NCI-H2107 treated with DMSO at 0.1 percent for 48 hours (cell line): ENCODE measurements around the gene CRYGD.
A peak's percentile ranks its signal among the peaks of the same experiment; 100 is the strongest.
"Not testable (repeated sequence)": the region's sequence is repeated elsewhere in the genome, so short reads cannot be mapped to it uniquely, and the experiment has no call there.

ENCODE experiments used
- DNase-seq: peaks from one replicate; lab custom pipeline; 2025; ENCODE audit not compliant: unreplicated experiment; lab: John Stamatoyannopoulos, UW

The CRYGD gene

DNA sequence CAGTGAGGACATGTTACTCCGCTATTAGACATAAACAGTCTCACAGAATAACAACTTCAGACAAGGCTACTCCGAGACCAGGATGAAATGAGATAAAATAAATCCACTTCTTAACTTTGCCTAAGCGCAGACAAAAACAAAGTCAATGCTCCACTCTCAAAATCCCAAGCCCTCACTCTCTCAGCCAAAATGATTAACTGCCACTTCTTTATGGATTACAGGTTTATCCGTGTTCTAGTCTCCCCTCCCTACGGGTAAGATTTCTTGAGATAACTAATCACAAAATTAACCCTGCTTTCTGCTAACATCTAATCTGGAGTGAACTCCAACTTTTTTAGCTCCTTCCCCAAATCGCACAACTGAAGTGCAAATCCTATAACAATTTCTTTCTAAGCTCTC, 6.4 kb upstream of the CRYGD start:
- DNase-seq: no peak

DNA sequence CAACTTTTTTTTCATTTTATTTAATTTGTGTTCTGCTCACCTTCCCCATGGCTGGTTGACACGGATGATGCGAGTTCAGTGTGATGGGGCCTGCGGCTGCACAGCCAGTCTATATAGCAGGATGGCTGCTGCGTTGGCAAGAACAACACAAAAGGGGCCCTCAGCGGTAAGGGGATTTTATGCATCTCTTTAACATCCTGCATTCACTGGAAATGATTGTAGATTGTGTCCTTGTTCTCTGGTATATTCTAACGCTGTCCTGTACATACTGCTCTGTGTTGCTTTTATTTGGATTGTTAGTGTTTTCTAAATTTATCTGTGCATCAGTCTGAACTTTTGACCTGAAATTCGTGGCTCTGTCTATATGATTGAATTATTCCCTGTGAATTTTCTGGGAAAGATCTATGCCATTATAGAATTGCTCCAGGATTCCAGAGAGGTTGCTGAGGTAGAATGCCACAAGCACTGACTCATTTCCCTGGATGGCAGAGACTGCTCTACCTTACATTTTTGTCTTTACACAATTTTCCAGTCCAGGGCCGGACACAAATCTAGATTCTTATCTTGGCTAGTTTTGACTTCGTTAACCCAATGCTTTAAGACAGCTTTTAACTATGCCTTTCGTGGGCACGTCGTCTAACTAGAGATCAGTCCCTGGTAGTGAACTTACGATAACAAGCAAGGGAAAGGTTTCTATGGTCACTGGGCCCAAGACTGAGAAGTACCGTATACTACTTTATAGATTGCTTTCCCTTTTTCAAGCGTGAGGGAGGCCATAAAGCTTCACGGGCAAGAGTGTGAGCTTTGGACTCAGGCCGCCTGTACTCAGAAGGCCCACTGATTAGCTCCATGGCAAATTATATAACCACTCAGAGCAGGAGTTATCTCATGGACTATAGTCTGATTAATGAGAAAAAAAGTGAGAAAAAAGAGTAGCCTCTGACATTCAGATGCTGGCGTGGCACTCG, 5.7 kb upstream of the CRYGD start, which contains the start of gene CRYGC:
TSS of gene CRYGC (minus strand) at position 85 of the 968 bp plus-strand sequence. CDS start at position 49, 36 bp downstream.
- no peak for DNase-seq

DNA sequence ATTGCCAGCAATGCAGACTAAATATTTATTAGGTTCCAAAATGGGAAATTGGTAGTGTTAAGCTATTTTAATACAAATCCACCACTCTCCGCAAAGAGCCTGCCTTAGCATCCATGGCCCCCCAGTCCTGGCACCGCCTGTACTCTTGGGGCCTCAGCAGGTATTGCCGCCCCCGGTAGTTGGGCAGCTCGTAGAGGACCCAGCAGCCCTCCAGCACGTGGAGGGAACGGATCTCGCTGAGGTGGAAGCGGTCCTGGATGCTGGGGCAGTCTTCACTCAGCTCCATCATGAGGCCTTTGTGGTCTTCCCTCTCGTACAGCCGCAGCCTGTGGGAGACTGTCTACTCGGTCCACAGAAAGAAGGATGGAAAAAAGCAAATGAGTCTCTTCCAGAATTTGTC, 3.8 kb upstream of the CRYGD start:
- DNase-seq: no peak

DNA sequence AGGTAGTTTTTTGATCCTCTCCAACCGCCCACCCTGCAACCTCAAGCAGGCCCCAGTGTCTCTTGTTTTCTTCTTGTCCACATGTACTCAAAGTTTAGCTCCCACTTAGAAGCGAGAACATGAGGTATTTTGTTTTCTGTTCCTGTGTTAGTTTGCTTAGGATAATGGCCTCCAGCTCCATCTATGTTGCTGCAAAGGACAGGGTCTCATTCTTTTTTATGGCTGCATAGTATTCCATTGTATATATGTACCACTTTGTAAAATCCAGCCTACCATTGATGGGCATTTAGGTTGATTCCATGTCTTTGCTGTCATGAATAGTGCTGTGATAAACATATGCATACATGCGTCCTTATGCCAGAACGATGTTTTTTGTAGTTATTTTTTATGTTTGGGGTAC, 2.8 kb upstream of the CRYGD start:
- DNase-seq: no peak

DNA sequence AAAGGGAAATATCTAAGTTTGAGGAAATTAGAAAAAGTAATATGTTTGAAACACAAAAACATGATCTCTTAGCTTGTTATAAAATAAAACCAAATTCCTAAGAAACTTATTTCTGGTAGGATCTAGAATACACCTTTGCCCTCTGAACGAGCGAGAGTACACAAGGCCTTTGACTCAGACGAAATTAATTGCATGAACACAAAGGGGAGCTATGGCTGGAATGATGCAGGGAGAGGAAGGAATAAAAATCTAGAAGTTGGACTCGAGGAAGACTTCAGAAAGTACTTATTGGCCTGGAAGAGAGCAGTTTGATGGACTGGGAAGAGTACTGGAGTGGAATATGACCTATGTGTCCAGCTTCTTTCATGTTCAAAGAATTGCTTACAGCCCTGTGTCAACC, 927 bp upstream of the CRYGD start:
- no peak for DNase-seq

DNA sequence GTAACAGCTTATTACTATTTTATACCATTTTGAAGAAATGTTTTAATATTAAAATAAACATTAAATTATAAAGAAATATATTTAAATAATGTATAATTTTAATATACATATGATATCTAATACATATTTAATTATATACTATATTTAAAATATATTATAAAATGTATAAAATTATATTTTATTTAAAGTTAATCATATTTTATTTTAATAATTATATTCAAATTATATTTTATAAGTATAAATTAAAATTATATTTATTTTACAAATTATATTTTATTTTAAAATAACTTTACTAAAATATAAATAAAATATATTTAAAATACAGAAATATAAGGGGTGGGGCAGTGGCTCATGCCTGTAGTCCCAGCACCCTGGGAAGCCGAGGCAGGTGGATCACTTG, 2.1 kb downstream of the CRYGD start:
- DNase-seq: no peak

DNA sequence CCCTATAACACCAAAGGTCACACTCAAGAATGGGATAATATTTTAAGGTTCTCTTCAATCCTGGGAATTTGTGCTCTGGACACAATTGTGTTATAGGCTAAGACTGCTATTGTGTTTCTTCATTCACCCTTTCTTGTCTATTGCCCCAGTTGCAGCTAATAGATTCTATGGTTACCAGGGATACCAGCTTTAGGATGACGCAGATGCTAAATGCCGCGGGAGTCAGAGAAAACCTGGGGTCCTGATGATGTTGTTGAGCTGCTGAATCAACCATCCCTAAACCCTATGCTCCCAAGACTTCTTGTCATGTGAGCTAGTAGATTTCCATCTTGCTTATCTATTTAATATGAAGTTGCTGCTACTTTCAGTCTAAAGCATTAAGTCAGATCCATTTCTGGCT, 5.4 kb downstream of the CRYGD start:
- DNase-seq: no peak

DNA sequence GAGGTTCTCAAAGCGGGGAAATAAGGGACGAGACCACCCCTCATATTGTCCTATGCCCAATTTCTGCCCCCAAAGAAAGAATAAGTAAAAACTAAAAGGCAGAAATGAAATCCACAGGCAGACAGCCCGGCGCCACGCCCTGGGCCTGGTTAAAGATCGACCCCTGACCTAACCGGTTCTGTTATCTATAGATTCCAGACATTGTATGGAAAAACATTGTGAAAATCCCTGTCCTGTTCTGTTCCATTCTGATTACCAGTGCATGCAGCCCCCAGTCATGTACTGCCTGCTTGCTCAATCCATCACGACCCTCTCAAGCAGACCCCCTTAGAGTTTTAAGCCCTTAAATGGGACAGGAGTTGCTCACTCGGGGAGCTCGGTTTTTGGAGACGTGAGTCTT, 6.9 kb downstream of the CRYGD start:
- not testable (repeated sequence) for DNase-seq

DNA sequence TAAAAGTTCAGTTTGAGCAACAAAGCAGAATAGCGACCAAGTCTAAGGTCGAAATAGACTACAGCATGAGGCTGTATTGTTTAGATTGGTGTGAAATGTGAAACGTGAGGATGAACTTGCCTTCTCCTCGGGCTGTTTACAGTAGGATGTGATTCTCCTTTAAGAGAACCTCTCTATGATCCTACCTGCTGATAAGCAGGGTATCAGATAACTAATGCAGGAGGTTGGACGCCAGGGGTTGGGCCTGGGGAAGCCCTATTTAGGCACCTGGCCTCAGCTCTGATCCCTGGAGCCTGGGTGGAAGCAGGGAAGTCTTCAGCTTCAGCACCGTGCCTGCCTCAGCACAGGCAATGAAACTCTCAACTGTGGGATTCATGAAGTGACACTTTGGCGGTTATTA, 11.4 kb downstream of the CRYGD start:
- DNase-seq: peak; percentile 85

DNA sequence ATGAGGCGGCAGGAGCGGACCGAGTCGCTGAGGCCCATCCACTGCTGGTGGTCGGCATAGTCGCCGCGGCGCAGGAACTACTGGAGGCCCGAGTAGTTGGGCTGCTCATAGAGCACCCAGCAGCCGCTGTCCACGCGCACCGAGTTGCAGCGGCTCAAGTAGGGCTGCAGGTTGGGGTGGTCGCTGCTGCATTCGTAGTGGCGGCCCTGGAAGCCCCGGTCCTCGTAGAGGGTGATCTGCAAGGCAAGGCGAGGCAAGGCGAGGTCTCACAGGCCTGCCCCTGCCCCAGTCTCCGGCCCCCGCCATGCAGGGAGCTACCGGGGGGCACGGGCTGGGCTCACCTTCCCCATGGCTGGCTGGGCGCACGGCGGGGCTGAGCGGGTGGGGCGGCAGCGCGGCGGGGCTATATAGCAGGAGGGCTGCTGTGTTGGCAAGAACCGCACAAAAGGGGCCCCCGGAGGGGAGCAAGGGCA, 12.0 kb downstream of the CRYGD start:
- not testable (repeated sequence) for DNase-seq

DNA sequence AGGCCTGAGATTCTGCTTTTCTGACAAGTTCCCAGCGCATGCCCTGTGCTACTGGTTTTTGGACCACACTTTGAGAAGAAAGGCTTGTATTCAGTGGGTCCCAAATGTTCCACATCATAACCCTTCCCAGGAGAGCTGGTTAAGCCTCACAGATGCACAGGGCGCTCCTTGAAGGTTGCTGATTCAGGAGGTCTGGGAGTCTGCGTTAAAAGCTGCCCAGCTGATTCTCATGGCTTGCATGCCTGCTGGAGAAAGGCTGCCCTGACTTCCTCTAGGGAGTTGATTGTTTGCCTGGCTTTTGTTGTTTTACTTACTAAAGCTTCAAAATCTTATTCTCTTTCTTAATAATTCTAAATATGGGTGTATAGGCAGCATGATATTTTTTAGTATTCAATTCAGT, 20.7 kb downstream of the CRYGD start:
- no peak for DNase-seq

DNA sequence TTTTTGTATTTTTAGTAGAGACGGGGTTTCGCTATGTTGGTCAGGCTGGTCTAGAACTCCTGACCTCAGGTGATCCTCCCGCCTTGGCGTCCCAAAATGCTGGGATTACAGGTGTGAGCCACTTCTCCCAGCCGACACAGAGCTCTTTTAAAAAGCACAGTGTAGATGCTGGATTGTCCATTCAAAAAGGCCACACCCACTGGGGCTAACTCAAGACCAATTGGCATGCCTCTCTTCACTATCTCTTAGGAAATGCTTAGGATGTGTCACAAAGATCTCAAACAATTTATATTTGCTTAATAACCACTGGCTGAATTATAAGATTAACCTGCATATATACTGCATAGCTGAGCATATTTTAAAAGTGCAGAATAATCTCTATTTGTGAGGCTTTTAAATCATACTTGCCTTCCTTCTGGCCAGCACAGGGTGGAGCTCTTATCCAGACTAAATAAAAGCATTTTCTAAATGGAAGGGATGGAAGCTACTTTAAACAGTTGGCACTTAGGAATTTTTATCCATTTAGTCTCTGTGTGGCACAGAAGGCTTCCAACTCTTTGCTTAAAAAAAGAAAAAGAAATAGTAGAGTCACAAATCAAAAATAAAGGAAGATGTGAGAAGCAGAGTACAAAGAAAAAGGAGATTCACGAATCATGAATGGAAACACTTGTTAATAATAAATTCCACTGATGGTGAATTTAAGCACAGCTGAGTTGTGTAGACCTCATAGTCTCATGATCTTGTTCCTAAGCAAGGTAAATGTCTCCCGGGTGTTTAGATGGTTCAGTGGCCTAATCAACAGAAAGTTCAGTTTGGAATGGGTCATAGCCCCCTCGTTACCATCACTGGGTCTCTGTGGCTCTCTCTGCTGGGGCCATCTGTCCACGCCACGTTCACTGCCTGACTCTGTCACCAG, 22.4 kb downstream of the CRYGD start:
- DNase-seq: peak; percentile 55

DNA sequence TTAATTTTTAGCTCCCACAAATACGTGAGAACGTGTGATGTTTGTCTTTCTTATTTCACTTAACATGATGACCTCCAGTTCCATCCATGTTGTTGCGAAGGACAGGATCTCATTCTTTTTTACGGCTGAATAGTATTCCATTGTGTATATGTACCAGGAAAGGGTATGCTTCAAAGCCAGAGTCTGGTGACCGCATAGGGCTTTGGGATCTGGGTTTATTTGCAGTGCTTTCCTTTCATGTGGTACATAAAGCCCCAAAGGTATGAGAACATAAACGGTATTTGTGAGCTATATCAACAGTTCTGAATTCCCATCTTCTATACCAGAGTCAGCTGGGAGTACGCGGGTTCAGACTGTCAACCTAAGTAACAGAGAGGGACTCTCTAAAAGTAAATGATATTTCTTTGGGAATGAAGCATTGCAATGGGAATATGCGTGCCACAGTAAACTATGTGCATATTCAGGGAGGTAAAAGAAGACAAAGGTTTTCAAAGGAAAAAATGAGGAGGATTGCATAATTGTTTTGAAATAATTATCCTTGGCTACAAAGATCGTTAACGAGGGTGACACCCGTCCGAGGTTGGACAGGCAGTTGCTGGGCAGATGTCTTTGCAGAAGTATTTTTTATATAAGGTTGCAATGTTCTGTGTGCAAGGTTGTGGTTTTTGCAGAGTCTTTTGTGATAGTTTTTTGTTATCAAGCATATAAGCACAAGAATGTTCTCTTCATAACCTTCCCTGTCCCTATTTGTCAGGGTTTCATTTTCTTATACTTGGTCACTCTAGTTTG, 24.4 kb downstream of the CRYGD start:
- no peak for DNase-seq

DNA sequence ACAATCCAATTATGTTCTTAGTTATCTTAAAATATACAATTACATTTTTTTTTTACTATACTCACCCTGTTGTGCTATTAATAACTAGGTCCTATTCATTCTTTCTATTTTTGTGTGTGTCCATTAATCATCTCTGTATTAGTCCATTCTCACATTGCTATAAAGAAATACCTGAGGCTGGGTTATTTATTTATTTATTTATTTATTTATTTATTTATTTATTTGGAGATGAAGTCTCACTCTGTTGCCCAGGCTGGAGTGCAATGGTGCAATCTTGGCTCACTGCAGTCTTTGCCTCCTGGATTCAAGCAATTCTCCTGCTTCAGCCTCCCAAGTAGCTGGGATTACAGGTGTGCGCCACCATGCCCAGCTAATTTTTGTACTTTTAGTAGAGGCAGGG, 25.6 kb downstream of the CRYGD start:
- DNase-seq: not testable (repeated sequence)

DNA sequence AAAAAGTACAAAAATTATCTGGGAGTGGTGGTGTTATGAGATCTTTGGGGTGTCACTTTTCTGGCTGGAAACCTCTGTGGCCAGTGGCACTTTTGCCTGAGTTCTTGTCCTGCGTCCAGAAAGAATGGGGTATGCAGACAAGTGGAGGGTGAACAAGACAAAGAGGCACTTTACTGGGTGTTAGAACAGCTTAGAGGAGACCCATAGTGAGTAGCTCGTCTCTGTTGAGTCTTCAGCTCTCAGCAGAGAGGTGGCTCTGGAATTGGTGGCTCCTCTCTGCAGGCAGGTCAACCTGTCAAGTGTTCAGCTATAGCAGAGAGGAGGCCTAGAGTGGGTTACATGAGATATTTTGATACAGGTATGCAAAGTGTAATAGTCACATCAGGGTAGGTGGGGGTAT, 26.1 kb downstream of the CRYGD start:
- DNase-seq: no peak

DNA sequence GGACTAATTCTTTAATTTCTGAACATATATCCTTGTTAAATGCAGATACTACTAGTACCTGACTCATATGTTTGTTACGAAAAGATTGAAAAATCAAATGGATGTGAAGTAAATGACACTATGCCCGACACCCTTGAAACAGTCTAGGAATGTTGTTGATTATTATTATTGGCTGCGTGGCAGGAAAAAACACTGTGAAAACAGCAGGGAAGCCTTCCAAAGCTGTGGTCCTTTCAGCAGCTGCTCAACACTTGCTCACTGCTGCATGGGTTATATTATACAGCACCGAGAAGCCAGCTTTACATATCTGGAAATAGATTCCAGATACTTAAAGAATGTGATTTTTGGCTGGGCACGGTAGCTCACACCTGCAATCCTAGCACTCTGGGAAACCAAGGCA, 26.5 kb downstream of the CRYGD start:
- DNase-seq: no peak

DNA sequence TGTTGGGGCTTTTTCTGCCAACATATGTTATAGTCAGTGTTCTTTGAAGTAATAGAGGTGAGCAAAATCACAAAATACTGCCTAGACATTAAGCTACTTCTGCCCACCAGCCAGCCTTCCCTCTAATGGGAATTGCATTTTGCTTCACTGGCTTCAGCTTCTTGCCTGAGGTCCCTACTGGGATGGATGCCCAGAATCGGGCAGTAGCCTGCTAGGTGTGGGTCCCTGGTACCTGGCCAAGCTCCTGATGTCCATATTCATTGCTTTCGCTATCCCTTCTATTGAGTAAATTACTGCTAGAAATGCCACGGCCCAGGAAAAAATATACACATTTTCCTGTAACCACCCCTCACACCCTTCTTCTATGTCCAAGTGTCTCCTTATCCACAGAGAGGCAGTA, 27.0 kb downstream of the CRYGD start:
- no peak for DNase-seq

DNA sequence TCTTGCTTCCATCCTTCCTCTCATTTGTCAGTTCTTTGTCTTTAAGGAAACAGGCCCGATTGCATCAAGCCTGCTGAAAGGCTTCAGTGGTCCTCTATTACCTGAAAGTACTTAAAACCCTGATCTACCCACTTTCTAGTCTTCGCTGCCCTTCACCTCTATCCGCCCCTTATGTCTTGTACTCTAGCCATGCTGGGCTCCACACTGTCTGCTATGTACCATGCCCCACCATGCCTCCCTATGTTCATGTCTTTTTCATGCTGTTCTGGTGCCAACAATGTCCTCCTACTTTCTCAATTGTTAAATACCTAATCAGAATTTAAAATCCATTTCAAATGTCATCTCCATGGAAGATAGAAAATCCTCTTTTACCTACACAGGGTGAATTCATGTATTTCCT, 28.2 kb downstream of the CRYGD start:
- no peak for DNase-seq

DNA sequence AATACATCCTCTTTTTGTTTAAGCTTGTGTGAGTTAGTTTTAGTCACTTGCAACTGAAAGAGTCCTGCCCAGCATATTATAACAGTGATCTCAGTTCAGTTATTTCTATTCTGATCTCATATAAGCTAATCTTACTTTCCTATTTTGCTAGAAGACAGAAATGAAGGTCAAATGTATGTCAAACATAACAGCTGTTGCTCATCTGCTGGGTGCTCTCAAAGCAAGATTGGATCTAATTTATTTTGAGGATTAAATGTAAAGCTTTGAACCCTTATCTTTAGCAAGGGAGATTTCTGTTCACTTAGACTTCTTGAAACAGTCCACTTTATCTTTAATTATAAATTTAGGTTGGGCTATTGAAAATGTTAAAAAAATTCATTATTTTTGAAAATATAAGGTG, 31.2 kb downstream of the CRYGD start:
- DNase-seq: no peak

DNA sequence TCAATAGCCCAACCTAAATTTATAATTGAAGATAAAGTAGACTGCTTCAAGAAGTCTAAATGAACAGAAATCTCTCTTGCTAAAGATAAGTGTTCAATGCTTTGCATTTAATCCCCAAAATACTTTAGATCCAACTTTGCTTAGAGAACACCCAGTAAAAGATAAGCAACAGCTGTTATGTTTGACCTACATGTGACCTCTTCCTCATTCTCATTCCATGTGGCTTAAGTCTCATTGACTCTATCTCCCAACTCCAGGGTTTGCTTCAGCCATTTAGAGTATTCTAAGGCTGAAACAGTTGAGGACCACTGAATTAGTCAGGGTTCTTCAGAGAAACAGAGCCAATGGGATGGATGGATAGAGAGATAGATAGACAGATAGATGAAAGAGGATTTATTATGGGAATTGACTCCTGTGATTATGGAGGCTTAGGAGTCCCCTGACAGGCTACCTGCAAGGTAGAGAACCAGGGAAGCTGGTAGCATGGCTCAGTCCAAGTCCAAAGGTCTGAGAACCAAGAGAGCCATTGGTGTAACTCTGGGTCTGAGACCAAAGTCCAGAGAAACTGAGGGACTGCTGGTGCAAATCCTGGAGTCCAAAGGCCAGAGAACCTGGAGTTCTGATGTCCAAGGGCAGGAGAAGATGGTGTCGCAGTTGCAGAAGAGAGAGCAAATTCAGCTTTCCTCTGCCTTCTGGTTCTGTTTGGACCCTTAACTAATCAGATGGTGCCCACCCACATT, 32.1 kb downstream of the CRYGD start:
- no peak for DNase-seq
